Astrocyte of the cerebellum (primary cell): ENCODE results near the gene CEMIP.

Source experiments
- DNase-seq: peaks from one replicate; pipeline ENCODE4 v3.0.0-alpha.2; 2011; ENCODE audit warnings: low read depth
- H3K4me3 ChIP-seq: 2 replicates; pipeline ENCODE4 v1.5.1; 2011; ENCODE audit warnings: mild to moderate bottlenecking, low read depth, low read length, moderate library complexity
- CTCF ChIP-seq: IDR thresholded peaks from 2 replicates; pipeline ENCODE4 v1.5.1; 2012; ENCODE audit warnings: low read length, low read depth, moderate library complexity, mild to moderate bottlenecking; ENCODE audit errors: missing control alignments
- in situ Hi-C: cut with HindIII; loops from 2 replicates; pipeline ENCODE4 v1.10.0; 2017; ENCODE audit warnings: low sequenced_read_pairs

The CEMIP gene

GRCh38 chr15:80780416-80781221, 1.4 kb downstream of the CEMIP start:
- DNase-seq = no peak
- H3K4me3 ChIP-seq = peak overlapping the region; percentile 80
- TF ChIP-seq CTCF = no peak
- in situ Hi-C loops = loop anchor here (25.0 kb wide), 1 partner anchor 218 kb away; no protein-coding TSS in a partner anchor

GRCh38 chr15:80783260-80783659, 4.1 kb downstream of the CEMIP start:
- no peak overlapping the region for H3K4me3 ChIP-seq
- no peak for TF ChIP-seq CTCF
- in situ Hi-C loops = loop anchor here (25.0 kb wide), 1 partner anchor 221 kb away; no protein-coding TSS in a partner anchor
- DNase-seq = no peak

- no peak for TF ChIP-seq CTCF
- in situ Hi-C loops = loop anchor here (5.0 to 25.0 kb wide), 2 partner anchors 77 to 223 kb away; no protein-coding TSS in a partner anchor
- no peak for DNase-seq
- no peak overlapping the region for H3K4me3 ChIP-seq
Observed at GRCh38 chr15:80785335-80785734, 6.2 kb downstream of the CEMIP start.

GRCh38 chr15:80785811-80786354, 6.7 kb downstream of the CEMIP start:
- TF ChIP-seq CTCF = no peak
- DNase-seq = no peak
- no peak overlapping the region for H3K4me3 ChIP-seq
- in situ Hi-C loops = loop anchor here (5.0 to 25.0 kb wide), 2 partner anchors 76 to 224 kb away; no protein-coding TSS in a partner anchor

GRCh38 chr15:80787316-80787715, 8.1 kb downstream of the CEMIP start:
- peak; percentile 4 for TF ChIP-seq CTCF
- DNase-seq = no peak
- H3K4me3 ChIP-seq = no peak overlapping the region
- in situ Hi-C loops = loop anchor here (5.0 to 25.0 kb wide), 2 partner anchors 75 to 225 kb away; no protein-coding TSS in a partner anchor

GRCh38 chr15:80788536-80788935, 9.4 kb downstream of the CEMIP start:
- no peak for DNase-seq
- TF ChIP-seq CTCF = no peak
- in situ Hi-C loops = loop anchor here (5.0 to 25.0 kb wide), 2 partner anchors 74 to 226 kb away; no protein-coding TSS in a partner anchor
- no peak overlapping the region for H3K4me3 ChIP-seq
